HEK293 (cell line): Measurements from ENCODE around the gene ZNF513.

ENCODE experiments used
- CTCF ChIA-PET: fragments of 350-600 bp; formaldehyde crosslinking; extraction: SDS; loops from one replicate; lab custom pipeline; 2021; ENCODE audit warnings: antibody characterized with exemption; lab: Yijun Ruan, JAX
- POLR2A ChIA-PET: fragments of 300-600 bp; formaldehyde crosslinking; extraction: SDS; loops from one replicate; lab custom pipeline; 2020; ENCODE audit warnings: antibody characterized with exemption, inconsistent platforms; lab: Yijun Ruan, JAX
- H3K27ac ChIP-seq: fragments of 200-500 bp; sonication (Bioruptor generic); 2 replicates; pipeline ENCODE4 v1.5.1; 2014; ENCODE audit warnings: low read depth, low read length, control low read depth, inconsistent platforms; ENCODE audit errors: extremely low read depth
- H3K36me3 ChIP-seq, 2 experiments: fragments of 200-500 bp in 1 of 2; sonication (Bioruptor generic) in 1 of 2; 1 replicate in 1 of 2; 2 replicates in 1 of 2; pipeline ENCODE4 v1.5.1; 2014 to 2017; ENCODE audit warnings: inconsistent platforms in 2 of 2, low read length in 2 of 2; ENCODE audit not compliant: control insufficient read depth in 2 of 2, insufficient read depth in 1 of 2
- H3K4me1 ChIP-seq: fragments of 200-500 bp; sonication (Bioruptor generic); 2 replicates; pipeline ENCODE4 v1.5.1; 2014; ENCODE audit warnings: mild to moderate bottlenecking, low read length, inconsistent platforms; ENCODE audit not compliant: control insufficient read depth, insufficient read depth
- H3K4me3 ChIP-seq: 2 replicates; pipeline ENCODE4 v1.5.1; 2011; ENCODE audit warnings: low read depth, mild to moderate bottlenecking, control low read depth, low read length, moderate library complexity
- H3K9me3 ChIP-seq: fragments of 200-500 bp; sonication (Bioruptor generic); 2 replicates; pipeline ENCODE4 v1.5.1; 2014; ENCODE audit warnings: low read depth, low read length, inconsistent platforms; ENCODE audit not compliant: control insufficient read depth, insufficient read depth
- KLF16 ChIP-seq: fragments of 450-650 bp; formaldehyde crosslinking; IDR thresholded peaks from 2 replicates; pipeline ENCODE4 v1.5.1; 2017; ENCODE audit warnings: missing biosample characterization, missing genetic modification characterization
- MZF1 ChIP-seq: fragments of 450-650 bp; formaldehyde crosslinking; IDR thresholded peaks from 2 replicates; pipeline ENCODE4 v1.5.1; 2017; ENCODE audit warnings: missing biosample characterization, missing genetic modification characterization, borderline replicate concordance
- SP2 ChIP-seq: fragments of 450-650 bp; formaldehyde crosslinking; IDR thresholded peaks from 2 replicates; pipeline ENCODE4 v1.5.1; 2016; ENCODE audit warnings: missing biosample characterization, missing genetic modification characterization
- ZBTB1 ChIP-seq: fragments of 450-650 bp; formaldehyde crosslinking; IDR thresholded peaks from 2 replicates; pipeline ENCODE4 v1.5.1; 2016; ENCODE audit warnings: missing biosample characterization, missing genetic modification characterization
- ZBTB49 ChIP-seq: fragments of 450-650 bp; formaldehyde crosslinking; IDR thresholded peaks from 2 replicates; pipeline ENCODE4 v1.5.1; 2016; ENCODE audit warnings: missing biosample characterization, missing genetic modification characterization, low read depth
- ZIC2 ChIP-seq: fragments of 450-650 bp; formaldehyde crosslinking; IDR thresholded peaks from 2 replicates; pipeline ENCODE4 v1.5.1; 2016; ENCODE audit warnings: missing biosample characterization, missing genetic modification characterization
- ZNF157 ChIP-seq: fragments of 450-650 bp; formaldehyde crosslinking; IDR thresholded peaks from 2 replicates; pipeline ENCODE4 v1.5.1; 2016; ENCODE audit warnings: missing biosample characterization, missing genetic modification characterization
- ZNF16 ChIP-seq: fragments of 450-650 bp; formaldehyde crosslinking; IDR thresholded peaks from 2 replicates; pipeline ENCODE4 v1.5.1; 2016; ENCODE audit warnings: low read depth, missing biosample characterization, missing genetic modification characterization
- ZNF18 ChIP-seq: fragments of 450-650 bp; formaldehyde crosslinking; IDR thresholded peaks from 2 replicates; pipeline ENCODE4 v1.5.1; 2016; ENCODE audit warnings: missing biosample characterization, missing genetic modification characterization
- ZNF221 ChIP-seq: fragments of 450-650 bp; formaldehyde crosslinking; IDR thresholded peaks from 2 replicates; pipeline ENCODE4 v1.5.1; 2017; ENCODE audit warnings: missing biosample characterization, missing genetic modification characterization, borderline replicate concordance
- ZNF239 ChIP-seq: fragments of 450-650 bp; formaldehyde crosslinking; IDR thresholded peaks from 2 replicates; pipeline ENCODE4 v1.5.1; 2016; ENCODE audit warnings: missing biosample characterization, missing genetic modification characterization
- ZNF266 ChIP-seq: fragments of 450-650 bp; formaldehyde crosslinking; IDR thresholded peaks from 2 replicates; pipeline ENCODE4 v1.5.1; 2016; ENCODE audit warnings: missing biosample characterization, missing genetic modification characterization, low read depth
- ZNF544 ChIP-seq: fragments of 450-650 bp; formaldehyde crosslinking; IDR thresholded peaks from 2 replicates; pipeline ENCODE4 v1.5.0; 2017; ENCODE audit warnings: missing biosample characterization, missing genetic modification characterization
- ZNF555 ChIP-seq: fragments of 450-650 bp; formaldehyde crosslinking; conservative IDR thresholded peaks from 2 replicates; pipeline ENCODE4 v1.5.1; 2017; ENCODE audit warnings: missing biosample characterization, mild to moderate bottlenecking, missing genetic modification characterization, inconsistent platforms
- ZNF621 ChIP-seq: fragments of 450-650 bp; formaldehyde crosslinking; IDR thresholded peaks from 2 replicates; pipeline ENCODE4 v1.5.1; 2017; ENCODE audit warnings: missing biosample characterization, missing genetic modification characterization
- ZNF747 ChIP-seq: fragments of 450-650 bp; formaldehyde crosslinking; IDR thresholded peaks from 2 replicates; pipeline ENCODE4 v1.5.1; 2016; ENCODE audit warnings: missing biosample characterization, missing genetic modification characterization
- ZNF76 ChIP-seq: fragments of 450-650 bp; formaldehyde crosslinking; IDR thresholded peaks from 2 replicates; pipeline ENCODE4; 2016; ENCODE audit warnings: low read depth, missing biosample characterization, missing genetic modification characterization, borderline replicate concordance
- ZNF843 ChIP-seq: fragments of 450-650 bp; formaldehyde crosslinking; IDR thresholded peaks from 2 replicates; pipeline ENCODE4 v1.5.1; 2016; ENCODE audit warnings: missing biosample characterization, missing genetic modification characterization
- TF ChIP-seq, protein P1 (sequence below): fragments of 450-650 bp; formaldehyde crosslinking; IDR thresholded peaks from 2 replicates; pipeline ENCODE4 v1.5.1; 2017; ENCODE audit warnings: missing biosample characterization, missing genetic modification characterization
- TF ChIP-seq, protein P2 (sequence below): fragments of 450-650 bp; formaldehyde crosslinking; IDR thresholded peaks from 2 replicates; pipeline ENCODE4 v1.5.1; 2017; ENCODE audit warnings: missing biosample characterization, missing genetic modification characterization
- TF ChIP-seq, protein P3 (sequence below): fragments of 450-650 bp; formaldehyde crosslinking; conservative IDR thresholded peaks from 2 replicates; pipeline ENCODE4 v1.5.1; 2016; ENCODE audit warnings: low read depth, missing biosample characterization, missing genetic modification characterization

Gene ZNF513

DNA sequence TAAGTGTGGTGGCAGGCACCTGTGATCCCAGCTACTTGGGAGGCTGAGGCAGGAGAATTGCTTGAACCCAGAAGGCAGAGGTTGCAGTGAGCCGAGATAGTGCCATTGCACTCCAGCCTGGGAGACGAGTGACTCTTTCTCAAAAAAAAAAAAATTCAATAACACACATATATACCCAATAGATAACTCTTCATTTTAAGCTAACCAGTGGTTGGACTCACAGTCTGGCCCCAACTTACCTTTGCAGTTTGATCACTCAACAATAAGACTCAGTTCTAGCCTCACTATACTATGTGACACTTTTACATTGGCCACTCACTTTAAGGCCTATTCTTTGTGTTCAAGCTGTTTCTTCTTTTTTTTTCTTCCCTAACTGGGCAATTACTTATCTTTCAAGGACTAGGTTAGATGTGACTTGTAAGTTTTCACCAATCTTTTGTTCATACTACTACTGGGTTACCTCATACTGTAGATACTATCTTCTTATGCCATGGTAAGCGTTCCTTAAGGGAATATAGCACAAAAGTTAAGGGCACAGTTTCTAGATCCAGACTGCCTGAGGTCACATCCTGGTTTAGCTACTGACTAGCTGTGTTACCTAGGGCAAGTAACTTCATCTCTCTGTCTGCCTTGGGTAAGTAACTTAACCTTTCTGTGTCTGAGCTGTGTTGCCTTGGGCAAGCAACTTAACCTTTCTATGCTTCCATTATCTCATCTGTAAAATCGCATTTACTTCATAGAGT, 17.7 kb downstream of the ZNF513 start:
- H3K4me3 ChIP-seq: no peak overlapping the region
- POLR2A ChIA-PET: interaction anchor here (1.2 kb wide), 1 partner anchor 43 kb away, joined by 3 read pairs; no protein-coding TSS in a partner anchor
- CTCF ChIA-PET: no interaction called here

DNA sequence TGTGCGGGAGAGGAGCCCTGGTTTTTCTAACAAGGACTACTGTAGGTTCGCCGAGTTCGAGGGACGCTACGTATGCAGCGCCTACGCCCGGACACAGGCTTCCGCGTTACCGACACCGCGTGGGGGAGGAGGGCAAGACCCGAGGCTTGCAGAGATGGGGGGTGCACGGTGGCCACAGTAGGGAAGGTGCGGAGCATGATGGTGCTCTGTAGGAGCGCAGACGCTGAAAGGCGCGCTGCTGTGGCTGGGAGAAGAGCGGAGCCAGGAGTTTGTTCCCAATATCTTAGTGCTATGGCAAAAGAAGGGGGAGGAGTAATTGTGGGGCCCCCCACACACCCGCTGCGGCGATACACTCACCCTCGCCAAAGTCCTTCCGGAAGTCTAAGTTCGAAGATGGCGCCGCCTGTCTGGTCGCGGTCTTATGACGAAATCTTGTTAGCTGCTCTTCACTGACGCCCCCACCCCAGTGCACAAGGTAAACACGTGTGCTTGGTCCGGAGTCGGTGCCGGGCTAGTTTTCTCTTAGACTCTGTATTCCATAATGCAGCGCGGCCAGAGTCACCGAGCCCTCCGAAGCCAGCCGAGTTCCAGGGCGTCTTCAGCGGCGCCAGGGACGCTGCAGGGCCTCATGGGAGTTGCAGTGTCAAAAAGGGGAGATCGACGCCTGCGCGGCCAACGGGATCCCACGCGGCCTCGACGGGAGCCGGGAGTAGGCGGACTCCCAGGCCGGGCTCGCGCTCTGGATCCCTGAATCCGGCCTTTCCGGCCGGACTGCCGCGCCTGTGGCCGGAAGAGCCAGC, 24.0 kb downstream of the ZNF513 start, which contains the start of gene GTF3C2:
TSS of gene GTF3C2 (minus strand) at position 383 of the 800 bp plus-strand sequence. CDS start 13,210 bp downstream, outside the sequence.
- Histone ChIP-seq H3K27ac (peak within 1 kb of the TSS; percentile 98), H3K36me3 (peaks cover 0 to 7% of the 10 kb centered on the region in 2 experiments; a peak in 2 of 3 replicates), H3K4me3 (peak within 1 kb of the TSS; percentile 99), H3K9me3 (no peaks in the 10 kb centered on the region), H3K4me1 (peaks cover 6% of the 10 kb centered on the region)
- ChIA-PET CTCF (interaction anchor here (1.2 kb wide), 1 partner anchor 9 kb away, joined by 3 read pairs; no protein-coding TSS in a partner anchor), POLR2A (interaction anchor here (0.5 to 2.1 kb wide), 19 partner anchors 8 to 307 kb away, joined by 3 to 22 read pairs (median 4); partner anchors contain the start of genes AGBL5, EIF2B4, MPV17 and NRBP1)
- TF ChIP-seq ZNF76 (tag by site-specific recombination) (peak; percentile 89), ZNF18 (no peak), MZF1 (no peak), ZNF239 (no peak), SP2 (peak; percentile 72), ZNF16 (tag by site-specific recombination) (no peak), ZBTB1 (tag by site-specific recombination) (no peak)
- TF ChIP-seq, protein P1, sequence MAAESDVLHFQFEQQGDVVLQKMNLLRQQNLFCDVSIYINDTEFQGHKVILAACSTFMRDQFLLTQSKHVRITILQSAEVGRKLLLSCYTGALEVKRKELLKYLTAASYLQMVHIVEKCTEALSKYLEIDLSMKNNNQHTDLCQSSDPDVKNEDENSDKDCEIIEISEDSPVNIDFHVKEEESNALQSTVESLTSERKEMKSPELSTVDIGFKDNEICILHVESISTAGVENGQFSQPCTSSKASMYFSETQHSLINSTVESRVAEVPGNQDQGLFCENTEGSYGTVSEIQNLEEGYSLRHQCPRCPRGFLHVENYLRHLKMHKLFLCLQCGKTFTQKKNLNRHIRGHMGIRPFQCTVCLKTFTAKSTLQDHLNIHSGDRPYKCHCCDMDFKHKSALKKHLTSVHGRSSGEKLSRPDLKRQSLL: 0 out of 2 replicates have a peak, but pooled peaks have one; percentile 10
- TF ChIP-seq, protein P2, sequence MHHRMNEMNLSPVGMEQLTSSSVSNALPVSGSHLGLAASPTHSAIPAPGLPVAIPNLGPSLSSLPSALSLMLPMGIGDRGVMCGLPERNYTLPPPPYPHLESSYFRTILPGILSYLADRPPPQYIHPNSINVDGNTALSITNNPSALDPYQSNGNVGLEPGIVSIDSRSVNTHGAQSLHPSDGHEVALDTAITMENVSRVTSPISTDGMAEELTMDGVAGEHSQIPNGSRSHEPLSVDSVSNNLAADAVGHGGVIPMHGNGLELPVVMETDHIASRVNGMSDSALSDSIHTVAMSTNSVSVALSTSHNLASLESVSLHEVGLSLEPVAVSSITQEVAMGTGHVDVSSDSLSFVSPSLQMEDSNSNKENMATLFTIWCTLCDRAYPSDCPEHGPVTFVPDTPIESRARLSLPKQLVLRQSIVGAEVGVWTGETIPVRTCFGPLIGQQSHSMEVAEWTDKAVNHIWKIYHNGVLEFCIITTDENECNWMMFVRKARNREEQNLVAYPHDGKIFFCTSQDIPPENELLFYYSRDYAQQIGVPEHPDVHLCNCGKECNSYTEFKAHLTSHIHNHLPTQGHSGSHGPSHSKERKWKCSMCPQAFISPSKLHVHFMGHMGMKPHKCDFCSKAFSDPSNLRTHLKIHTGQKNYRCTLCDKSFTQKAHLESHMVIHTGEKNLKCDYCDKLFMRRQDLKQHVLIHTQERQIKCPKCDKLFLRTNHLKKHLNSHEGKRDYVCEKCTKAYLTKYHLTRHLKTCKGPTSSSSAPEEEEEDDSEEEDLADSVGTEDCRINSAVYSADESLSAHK: no peak
- TF ChIP-seq, protein P3, sequence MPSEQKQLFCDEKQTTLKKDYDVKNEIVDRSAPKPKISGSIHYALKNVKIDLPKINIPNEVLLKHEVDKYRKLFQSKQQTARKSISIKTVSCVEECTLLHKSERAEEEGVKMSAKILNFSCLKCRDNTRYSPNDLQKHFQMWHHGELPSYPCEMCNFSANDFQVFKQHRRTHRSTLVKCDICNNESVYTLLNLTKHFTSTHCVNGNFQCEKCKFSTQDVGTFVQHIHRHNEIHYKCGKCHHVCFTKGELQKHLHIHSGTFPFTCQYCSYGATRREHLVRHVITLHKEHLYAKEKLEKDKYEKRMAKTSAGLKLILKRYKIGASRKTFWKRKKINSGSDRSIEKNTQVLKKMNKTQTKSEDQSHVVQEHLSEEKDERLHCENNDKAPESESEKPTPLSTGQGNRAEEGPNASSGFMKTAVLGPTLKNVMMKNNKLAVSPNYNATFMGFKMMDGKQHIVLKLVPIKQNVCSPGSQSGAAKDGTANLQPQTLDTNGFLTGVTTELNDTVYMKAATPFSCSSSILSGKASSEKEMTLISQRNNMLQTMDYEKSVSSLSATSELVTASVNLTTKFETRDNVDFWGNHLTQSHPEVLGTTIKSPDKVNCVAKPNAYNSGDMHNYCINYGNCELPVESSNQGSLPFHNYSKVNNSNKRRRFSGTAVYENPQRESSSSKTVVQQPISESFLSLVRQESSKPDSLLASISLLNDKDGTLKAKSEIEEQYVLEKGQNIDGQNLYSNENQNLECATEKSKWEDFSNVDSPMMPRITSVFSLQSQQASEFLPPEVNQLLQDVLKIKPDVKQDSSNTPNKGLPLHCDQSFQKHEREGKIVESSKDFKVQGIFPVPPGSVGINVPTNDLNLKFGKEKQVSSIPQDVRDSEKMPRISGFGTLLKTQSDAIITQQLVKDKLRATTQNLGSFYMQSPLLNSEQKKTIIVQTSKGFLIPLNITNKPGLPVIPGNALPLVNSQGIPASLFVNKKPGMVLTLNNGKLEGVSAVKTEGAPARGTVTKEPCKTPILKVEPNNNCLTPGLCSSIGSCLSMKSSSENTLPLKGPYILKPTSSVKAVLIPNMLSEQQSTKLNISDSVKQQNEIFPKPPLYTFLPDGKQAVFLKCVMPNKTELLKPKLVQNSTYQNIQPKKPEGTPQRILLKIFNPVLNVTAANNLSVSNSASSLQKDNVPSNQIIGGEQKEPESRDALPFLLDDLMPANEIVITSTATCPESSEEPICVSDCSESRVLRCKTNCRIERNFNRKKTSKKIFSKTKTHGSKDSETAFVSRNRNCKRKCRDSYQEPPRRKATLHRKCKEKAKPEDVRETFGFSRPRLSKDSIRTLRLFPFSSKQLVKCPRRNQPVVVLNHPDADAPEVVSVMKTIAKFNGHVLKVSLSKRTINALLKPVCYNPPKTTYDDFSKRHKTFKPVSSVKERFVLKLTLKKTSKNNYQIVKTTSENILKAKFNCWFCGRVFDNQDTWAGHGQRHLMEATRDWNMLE (tag by site-specific recombination): peak; percentile 54; the same call in 1 of the 2 replicates

More for the DNA sequence above, 17.7 kb downstream of the ZNF513 start:
- Histone ChIP-seq H3K27ac (no peak overlapping the region), H3K36me3 (peaks cover 29 to 55% of the 10 kb centered on the region in 2 experiments), H3K9me3 (no peaks in the 10 kb centered on the region), H3K4me1 (0 out of 2 replicates have a peak, but pooled peaks cover under 1% of the 10 kb centered on the region)
- TF ChIP-seq ZNF621 (tag by site-specific recombination) (no peak), ZNF221 (tag by site-specific recombination) (no peak), ZNF555 (tag by site-specific recombination) (no peak), ZNF747 (tag by site-specific recombination) (no peak), ZIC2 (tag by site-specific recombination) (no peak), ZNF157 (tag by site-specific recombination) (no peak), ZNF843 (tag by site-specific recombination) (no peak), ZNF544 (tag by site-specific recombination) (no peak), ZNF266 (tag by site-specific recombination) (no peak), KLF16 (tag by site-specific recombination) (no peak), SP2 (no peak), ZBTB49 (tag by site-specific recombination) (no peak)
